GM12873 (cell line): Measurements from ENCODE around the gene HCFC1R1.
A peak's percentile ranks its signal among the peaks of the same experiment; 100 is the strongest.

ENCODE experiments used
- CTCF ChIP-seq: IDR thresholded peaks from 2 replicates; pipeline ENCODE4 v1.5.1; 2012; ENCODE audit warnings: low read depth, mild to moderate bottlenecking, moderate library complexity, low read length, control low read depth; ENCODE audit not compliant: insufficient read depth; ENCODE audit errors: missing control alignments

Gene HCFC1R1

DNA sequence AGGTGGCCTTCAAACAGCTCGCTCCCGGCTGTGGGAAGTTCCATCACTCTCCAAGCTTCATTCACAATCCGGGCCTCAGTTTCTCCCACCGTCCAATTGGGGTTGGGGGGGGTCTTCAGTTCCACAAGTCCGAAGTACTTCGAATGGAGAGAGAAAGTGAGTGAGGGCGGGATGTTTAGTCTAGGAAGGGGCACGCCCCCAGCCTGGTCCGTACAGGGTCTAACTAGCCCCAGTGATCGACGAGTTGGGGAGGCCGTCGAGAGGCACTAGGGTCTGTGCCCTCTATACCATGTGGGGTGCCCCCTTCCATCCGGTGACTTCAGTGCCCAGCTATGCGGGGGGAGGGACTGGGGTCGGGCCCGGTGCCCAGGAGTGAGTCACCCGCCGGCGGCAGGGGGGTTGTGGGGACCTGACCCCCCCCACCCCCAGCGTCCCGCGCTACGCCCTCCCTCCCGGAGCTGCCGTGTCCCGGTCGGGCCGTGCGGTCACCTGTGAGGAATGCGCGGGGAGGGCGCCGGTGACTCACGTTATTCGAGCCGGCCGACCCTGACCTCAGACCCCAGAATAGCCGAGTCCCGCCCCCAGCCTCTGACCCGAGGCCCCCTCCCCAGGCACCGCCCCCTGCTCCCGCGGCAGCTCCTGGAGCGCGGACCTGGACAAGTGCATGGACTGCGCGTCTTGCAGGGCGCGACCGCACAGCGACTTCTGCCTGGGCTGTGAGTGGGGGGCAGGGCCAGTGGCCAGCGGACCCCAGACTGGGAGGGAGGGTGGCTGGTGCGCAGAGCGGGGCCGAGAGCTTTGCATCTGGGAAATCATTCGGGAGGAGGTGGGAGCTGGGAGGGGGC, 2.9 kb downstream of the HCFC1R1 start:
- no peak for TF ChIP-seq CTCF

DNA sequence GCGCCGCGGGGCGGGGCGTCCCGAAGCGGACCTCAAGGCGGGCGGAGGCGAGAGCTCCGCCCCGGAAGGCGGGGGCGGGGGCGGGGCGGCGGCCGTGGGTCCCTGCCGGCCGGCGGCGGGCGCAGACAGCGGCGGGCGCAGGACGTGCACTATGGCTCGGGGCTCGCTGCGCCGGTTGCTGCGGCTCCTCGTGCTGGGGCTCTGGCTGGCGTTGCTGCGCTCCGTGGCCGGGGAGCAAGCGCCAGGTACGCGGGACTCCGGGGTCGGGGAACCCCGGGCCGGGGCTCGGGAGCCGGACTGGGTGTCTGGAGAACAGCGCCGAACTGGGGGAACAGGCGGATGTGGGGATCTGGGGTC, 3.5 kb downstream of the HCFC1R1 start, which contains the start of gene TNFRSF12A:
Gene TNFRSF12A (plus strand): TSS at position 122 of the 357 bp plus-strand sequence. CDS start 30 bp downstream, at position 152.
- TF ChIP-seq CTCF, result peak; percentile 16

DNA sequence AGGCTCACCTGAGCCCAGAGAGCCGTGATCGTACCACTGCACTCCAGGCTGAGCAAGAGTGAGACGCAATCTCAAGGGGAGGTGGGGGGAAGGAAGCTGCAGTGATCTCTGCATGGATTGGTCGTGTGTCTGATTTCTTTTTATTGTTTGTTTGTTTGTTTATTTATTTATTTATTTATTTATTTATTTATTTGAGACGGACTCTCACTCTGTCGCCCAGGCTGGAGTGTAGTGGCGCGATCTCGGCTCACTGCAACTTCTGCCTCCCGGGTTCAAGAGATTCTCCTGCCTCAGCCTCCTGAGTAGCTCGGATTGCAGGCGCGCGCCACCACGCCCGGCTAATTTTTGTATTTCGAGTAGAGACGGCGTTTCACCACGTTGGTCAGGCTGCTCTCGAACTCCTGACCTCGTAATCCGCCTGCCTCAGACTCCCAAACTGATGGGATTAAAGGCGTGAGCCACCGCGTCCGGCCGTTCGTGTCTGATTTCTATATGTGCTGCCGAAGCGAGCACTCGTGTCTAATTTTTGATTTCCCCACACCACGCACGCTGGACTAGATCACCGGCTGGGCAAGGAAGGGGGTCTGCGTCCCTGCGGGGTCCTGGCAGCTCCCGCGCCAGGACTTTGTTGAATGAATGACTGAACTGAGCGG, 4.0 kb downstream of the HCFC1R1 start:
- TF ChIP-seq CTCF, result no peak

GRCh38 chr16:3017794-3018506, 5.8 kb downstream of the HCFC1R1 start, which contains the start of gene CLDN6:
Gene CLDN6 (minus strand): TSS chr16:3018183. CDS start chr16:3016021, 2,162 bp downstream.
- peak; percentile 40 for TF ChIP-seq CTCF

- no peak for TF ChIP-seq CTCF
These were observed 6.4 kb downstream of the HCFC1R1 start for GRCh38 chr16:3017344-3017743.

DNA sequence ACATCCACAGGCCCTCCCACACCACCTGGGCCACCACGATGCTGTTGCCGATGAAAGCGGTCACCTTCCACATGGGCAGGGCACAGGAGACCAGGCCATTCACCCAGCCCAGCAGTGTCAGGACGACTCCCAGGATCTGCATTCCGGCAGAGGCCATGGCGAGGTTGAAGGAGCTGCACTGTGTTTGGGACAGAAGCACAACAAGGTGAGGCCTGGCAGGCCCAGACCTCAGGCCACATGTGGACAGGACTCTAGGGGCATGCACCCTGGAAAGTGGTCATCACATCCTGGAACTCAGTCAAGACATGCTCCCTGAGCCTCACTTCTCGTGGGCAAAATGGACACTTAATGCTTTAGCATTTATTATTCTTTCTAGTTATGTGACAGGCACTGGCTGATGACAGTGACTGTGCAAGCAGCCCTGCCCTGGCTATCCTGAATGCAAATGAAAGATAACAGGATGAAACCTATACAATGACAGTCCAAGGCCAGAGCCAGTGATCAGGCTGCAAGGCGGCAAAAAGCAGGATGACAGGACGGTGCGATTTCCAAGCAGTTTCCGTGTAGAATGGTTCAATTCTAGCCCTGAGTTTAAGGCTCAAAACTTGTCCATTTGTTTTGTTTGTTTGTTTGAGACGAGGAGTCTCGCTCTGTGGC, 7.7 kb downstream of the HCFC1R1 start:
- TF ChIP-seq CTCF, result no peak
